ENCODE data around the gene CLDN12. TPM values are rescaled to one million over a fixed set of nuclear protein-coding genes. Genes with fewer than 3 reads are reported as not detected.
A peak's percentile ranks its signal among the peaks of the same experiment; 100 is the strongest.

CLDN12 gene
- total RNA-seq (1 to 10 TPM; 1.6 to 4.1 TPM), total RNA-seq (1.8 to 3.1 reads per million in 2 donors)

- DNase-seq: peak; percentile 32 to 63 (median 60)
- H3K9me3 ChIP-seq (ENCODE audit: control insufficient read depth, low read length, poor library complexity, severe bottlenecking): no peaks in the 10 kb centered on the region
- Mint-ChIP-seq H3K27me3 (no peaks in the 10 kb centered on the region), H3K27ac (peak within 1 kb of the TSS; percentile 98), H3K4me3 (peak within 1 kb of the TSS; percentile 98), H3K4me1 (peaks cover 15% of the 10 kb centered on the region), H3K36me3 (ENCODE audit: low read depth) (peaks cover 3% of the 10 kb centered on the region)
- peak; percentile 99 for ATAC-seq
Measured at GRCh38 chr7:90403174-90404113, at the start of gene CLDN12. TSS of gene CLDN12 (plus strand) at chr7:90403461. CDS start at chr7:90412677, 9,216 bp downstream.

DNA sequence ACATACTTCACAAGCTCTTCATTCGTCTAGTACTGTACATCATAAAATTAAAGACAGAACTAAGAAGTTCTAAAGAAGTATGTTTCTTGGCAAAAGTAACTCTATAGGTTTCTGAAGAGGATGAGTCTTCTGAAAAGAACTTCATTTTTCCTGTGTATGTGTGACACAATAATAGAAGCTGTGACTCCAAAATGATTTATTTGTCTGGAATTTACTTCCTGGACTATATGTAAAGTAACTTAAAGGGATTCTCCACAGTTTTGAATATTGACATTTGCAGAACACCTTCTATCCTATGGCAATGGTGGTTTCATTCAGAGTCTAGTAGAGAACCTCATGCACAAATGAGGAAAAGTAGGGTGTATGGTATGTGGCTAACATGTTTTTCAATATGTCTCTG is 19.8 kb upstream of the CLDN12 start:
- ATAC-seq (no peak), DNase-seq (no peak)
- Mint-ChIP-seq H3K4me1 (peaks cover 3% of the 10 kb centered on the region), H3K4me3 (no peak overlapping the region), H3K36me3 (ENCODE audit: low read depth) (peaks cover 16% of the 10 kb centered on the region), H3K27me3 (no peaks in the 10 kb centered on the region), H3K27ac (no peak overlapping the region)
- H3K9me3 ChIP-seq (ENCODE audit: control insufficient read depth, low read length, poor library complexity, severe bottlenecking): no peaks in the 10 kb centered on the region

GRCh38 chr7:90383861-90384260 is 19.4 kb upstream of the CLDN12 start:
- Mint-ChIP-seq H3K4me3 (no peak overlapping the region), H3K27me3 (no peaks in the 10 kb centered on the region), H3K36me3 (ENCODE audit: low read depth) (peaks cover 14% of the 10 kb centered on the region), H3K4me1 (peaks cover 3% of the 10 kb centered on the region), H3K27ac (no peak overlapping the region)
- H3K9me3 ChIP-seq (ENCODE audit: control insufficient read depth, low read length, poor library complexity, severe bottlenecking): no peaks in the 10 kb centered on the region
- DNase-seq: no peak
- ATAC-seq: no peak

DNA sequence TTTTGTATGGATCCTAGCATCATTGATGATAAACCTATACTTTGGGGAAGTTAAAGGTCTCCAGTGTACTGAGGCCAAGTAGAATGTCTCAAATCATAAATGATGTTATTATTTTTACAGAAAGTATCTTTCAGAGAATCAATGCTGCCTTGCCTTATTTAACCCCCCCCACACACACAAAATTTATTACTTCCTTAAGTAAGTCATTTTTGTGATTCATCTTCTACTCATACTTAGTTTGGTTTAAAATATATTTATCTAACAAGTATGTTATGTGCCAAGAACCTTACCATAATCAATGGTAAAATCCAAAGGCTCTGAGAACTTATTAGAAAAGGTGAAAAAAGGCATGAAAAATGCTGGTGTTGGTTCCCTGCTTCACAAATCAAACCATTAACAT is 18.8 kb upstream of the CLDN12 start:
- Mint-ChIP-seq H3K36me3 (ENCODE audit: low read depth) (peaks cover 9% of the 10 kb centered on the region), H3K27me3 (no peaks in the 10 kb centered on the region), H3K27ac (no peak overlapping the region), H3K4me3 (no peak overlapping the region), H3K4me1 (peaks cover 3% of the 10 kb centered on the region)
- ATAC-seq (no peak), DNase-seq (no peak)
- no peaks in the 10 kb centered on the region for H3K9me3 ChIP-seq (ENCODE audit: control insufficient read depth, low read length, poor library complexity, severe bottlenecking)

GRCh38 chr7:90387470-90388240 is 15.6 kb upstream of the CLDN12 start:
- ATAC-seq (no peak), DNase-seq (no peak)
- H3K4me1 Mint-ChIP-seq: peaks cover 3% of the 10 kb centered on the region
- peaks cover 7% of the 10 kb centered on the region for H3K36me3 Mint-ChIP-seq (ENCODE audit: low read depth)
- H3K27me3 Mint-ChIP-seq: no peaks in the 10 kb centered on the region
- no peak overlapping the region for H3K4me3 Mint-ChIP-seq
- no peaks in the 10 kb centered on the region for H3K9me3 ChIP-seq (ENCODE audit: control insufficient read depth, low read length, poor library complexity, severe bottlenecking)
- no peak overlapping the region for H3K27ac Mint-ChIP-seq

DNA sequence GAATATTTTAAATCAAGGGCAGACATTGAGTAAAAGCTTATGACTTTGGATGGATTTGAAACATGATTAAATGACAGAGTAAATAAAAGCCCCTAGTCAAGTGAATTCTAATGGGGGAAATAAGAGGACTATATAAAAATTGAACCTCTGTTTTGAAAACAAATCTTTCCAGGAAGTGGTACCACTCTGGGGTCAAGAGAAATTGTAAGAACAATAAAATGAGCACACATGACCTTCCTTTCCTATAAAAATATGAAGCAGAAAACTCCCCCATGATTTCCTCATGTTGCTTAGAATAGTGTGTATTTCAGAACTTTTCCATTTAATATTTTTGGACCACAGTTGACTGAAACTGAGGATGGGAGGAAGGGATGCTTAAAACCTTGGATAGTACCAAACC is 12.3 kb upstream of the CLDN12 start:
- no peak overlapping the region for H3K27ac Mint-ChIP-seq
- H3K9me3 ChIP-seq (ENCODE audit: control insufficient read depth, low read length, poor library complexity, severe bottlenecking): no peaks in the 10 kb centered on the region
- no peak overlapping the region for H3K4me3 Mint-ChIP-seq
- H3K27me3 Mint-ChIP-seq: no peaks in the 10 kb centered on the region
- H3K36me3 Mint-ChIP-seq (ENCODE audit: low read depth): peaks cover 4% of the 10 kb centered on the region
- peaks cover 3% of the 10 kb centered on the region for H3K4me1 Mint-ChIP-seq
- DNase-seq: no peak
- ATAC-seq: no peak

DNA sequence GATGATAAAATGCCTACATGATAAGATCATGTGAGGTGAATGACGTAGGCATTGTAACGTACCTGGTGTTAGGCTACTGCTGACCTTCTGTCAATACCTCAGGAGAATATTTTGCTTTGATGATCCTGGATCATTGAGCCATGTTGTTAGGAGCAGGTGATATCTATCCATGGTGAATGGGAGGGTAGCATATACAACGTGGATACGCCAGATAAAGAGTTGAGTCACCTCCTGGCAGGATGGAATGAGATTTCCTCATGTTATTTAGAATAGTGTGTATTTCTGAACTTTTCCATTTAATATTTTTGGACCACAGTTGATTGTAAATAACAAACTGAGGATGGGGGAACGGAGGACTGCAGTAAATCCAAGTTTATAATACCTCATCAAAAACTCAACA is 11.8 kb upstream of the CLDN12 start:
- DNase-seq: no peak
- no peak for ATAC-seq
- no peaks in the 10 kb centered on the region for H3K27me3 Mint-ChIP-seq
- H3K36me3 Mint-ChIP-seq (ENCODE audit: low read depth): peaks cover 4% of the 10 kb centered on the region
- peaks cover 3% of the 10 kb centered on the region for H3K4me1 Mint-ChIP-seq
- H3K4me3 Mint-ChIP-seq: no peak overlapping the region
- no peaks in the 10 kb centered on the region for H3K9me3 ChIP-seq (ENCODE audit: control insufficient read depth, low read length, poor library complexity, severe bottlenecking)
- no peak overlapping the region for H3K27ac Mint-ChIP-seq

GRCh38 chr7:90396420-90396819 is 6.8 kb upstream of the CLDN12 start:
- ATAC-seq (no peak), DNase-seq (no peak)
- no peaks in the 10 kb centered on the region for H3K36me3 Mint-ChIP-seq (ENCODE audit: low read depth)
- no peak overlapping the region for H3K27ac Mint-ChIP-seq
- H3K27me3 Mint-ChIP-seq: no peaks in the 10 kb centered on the region
- H3K9me3 ChIP-seq (ENCODE audit: control insufficient read depth, low read length, poor library complexity, severe bottlenecking): no peaks in the 10 kb centered on the region
- no peaks in the 10 kb centered on the region for H3K4me1 Mint-ChIP-seq
- H3K4me3 Mint-ChIP-seq: no peak overlapping the region

GRCh38 chr7:90401989-90402388 is 1.3 kb upstream of the CLDN12 start:
- no peaks in the 10 kb centered on the region for H3K36me3 Mint-ChIP-seq (ENCODE audit: low read depth)
- H3K9me3 ChIP-seq (ENCODE audit: control insufficient read depth, low read length, poor library complexity, severe bottlenecking): no peaks in the 10 kb centered on the region
- H3K27ac Mint-ChIP-seq: peak overlapping the region; percentile 98
- no peak overlapping the region for H3K4me3 Mint-ChIP-seq
- DNase-seq (no peak), ATAC-seq (no peak)
- no peaks in the 10 kb centered on the region for H3K27me3 Mint-ChIP-seq
- H3K4me1 Mint-ChIP-seq: peaks cover 15% of the 10 kb centered on the region

DNA sequence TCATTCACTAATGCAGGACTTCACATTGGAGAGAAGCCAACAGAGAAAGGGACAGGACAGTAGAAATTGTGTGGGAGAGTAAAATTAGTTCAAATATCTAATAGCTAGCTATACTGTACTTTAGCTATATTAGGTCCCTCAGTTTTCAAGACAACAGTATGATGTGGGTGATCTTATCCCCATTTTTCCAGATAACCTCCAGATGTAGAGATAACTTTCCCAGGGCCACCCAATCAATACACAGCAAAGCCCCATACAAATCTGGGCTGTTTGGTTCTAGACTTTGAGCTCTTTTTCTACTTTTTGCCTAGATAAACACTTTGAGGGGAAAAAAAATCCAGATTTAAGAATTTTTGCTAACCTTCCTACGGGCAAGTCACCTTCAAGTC is 482 bp upstream of the CLDN12 start:
- H3K9me3 ChIP-seq (ENCODE audit: control insufficient read depth, low read length, poor library complexity, severe bottlenecking): no peaks in the 10 kb centered on the region
- DNase-seq (no peak), ATAC-seq (no peak)
- peak overlapping the region; percentile 98 for H3K4me3 Mint-ChIP-seq
- no peaks in the 10 kb centered on the region for H3K27me3 Mint-ChIP-seq
- H3K4me1 Mint-ChIP-seq: peaks cover 15% of the 10 kb centered on the region
- peak overlapping the region; percentile 98 for H3K27ac Mint-ChIP-seq
- peaks cover 2% of the 10 kb centered on the region for H3K36me3 Mint-ChIP-seq (ENCODE audit: low read depth)

DNA sequence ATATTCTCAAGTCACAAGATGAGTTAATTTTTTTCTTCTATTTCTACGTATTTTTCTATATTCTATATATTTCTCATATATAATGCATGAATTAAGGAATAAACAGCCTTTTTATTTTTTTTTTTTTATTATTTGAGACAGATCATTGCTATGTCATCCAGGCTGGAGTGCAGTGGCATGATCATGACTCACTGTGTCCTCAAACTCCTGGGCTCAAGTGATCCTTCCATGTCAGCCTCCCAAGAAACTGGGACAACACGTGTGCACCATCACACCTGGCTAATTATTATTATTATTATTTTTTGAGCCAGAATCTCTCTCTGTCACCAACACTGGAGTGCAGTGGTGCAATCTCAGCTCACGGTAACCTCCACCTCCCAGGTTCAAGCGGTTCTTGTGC is 1.5 kb downstream of the CLDN12 start:
- H3K9me3 ChIP-seq (ENCODE audit: control insufficient read depth, low read length, poor library complexity, severe bottlenecking): no peaks in the 10 kb centered on the region
- Mint-ChIP-seq H3K27ac (no peak overlapping the region), H3K36me3 (ENCODE audit: low read depth) (peaks cover 3% of the 10 kb centered on the region), H3K27me3 (no peaks in the 10 kb centered on the region), H3K4me1 (peaks cover 15% of the 10 kb centered on the region), H3K4me3 (no peak overlapping the region)
- DNase-seq (no peak), ATAC-seq (no peak)

GRCh38 chr7:90407484-90407821 is 4.2 kb downstream of the CLDN12 start:
- ATAC-seq: no peak
- Mint-ChIP-seq H3K36me3 (ENCODE audit: low read depth) (peaks cover 3% of the 10 kb centered on the region), H3K27ac (peak overlapping the region; percentile 29), H3K4me3 (no peak overlapping the region), H3K27me3 (no peaks in the 10 kb centered on the region), H3K4me1 (peaks cover 15% of the 10 kb centered on the region)
- H3K9me3 ChIP-seq (ENCODE audit: control insufficient read depth, low read length, poor library complexity, severe bottlenecking): no peaks in the 10 kb centered on the region
- DNase-seq: no peak

DNA sequence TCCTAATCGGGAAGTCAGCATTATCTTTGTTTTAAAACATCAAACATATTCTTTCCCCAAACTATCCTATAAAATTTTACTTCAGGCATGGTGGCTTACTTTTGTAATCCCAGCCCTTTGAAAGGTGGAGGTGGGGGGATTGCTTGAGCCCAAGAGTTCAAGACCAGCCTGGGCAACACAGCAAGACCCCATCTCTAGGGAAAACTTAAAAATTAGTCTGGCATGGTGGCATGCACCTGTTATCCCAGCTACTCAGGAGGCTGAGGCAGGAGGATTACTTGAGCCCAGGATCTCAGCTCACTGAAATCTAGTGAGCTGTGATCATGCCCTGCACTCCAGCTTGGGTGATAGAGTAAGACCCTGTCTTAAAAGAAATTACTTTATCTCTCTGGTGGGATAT is 4.9 kb downstream of the CLDN12 start:
- ATAC-seq (no peak), DNase-seq (no peak)
- Mint-ChIP-seq H3K27ac (no peak overlapping the region), H3K27me3 (no peaks in the 10 kb centered on the region), H3K36me3 (ENCODE audit: low read depth) (peaks cover 3% of the 10 kb centered on the region), H3K4me1 (peaks cover 9% of the 10 kb centered on the region), H3K4me3 (no peak overlapping the region)
- H3K9me3 ChIP-seq (ENCODE audit: control insufficient read depth, low read length, poor library complexity, severe bottlenecking): no peaks in the 10 kb centered on the region
